Neural progenitor cell (in vitro differentiated cells): ENCODE results near the gene C2CD2L. TPM values are rescaled to one million over a fixed set of nuclear protein-coding genes. Genes with fewer than 3 reads are reported as not detected.

Experiments used
- DNase-seq: peaks from one replicate; pipeline ENCODE4 v3.0.0-alpha.2; 2016; ENCODE audit warnings: low spot score
- H2AFZ ChIP-seq: fragments of 200-600 bp; sonication (generic); replicated peaks from 2 replicates; pipeline ENCODE4 v1.6.1; 2016; ENCODE audit warnings: antibody characterized with exemption
- H3F3A ChIP-seq: fragments of 200-600 bp; sonication (generic); 2 replicates; pipeline ENCODE4 v1.6.1; 2016; ENCODE audit warnings: antibody characterized with exemption, low read depth
- H3K27ac ChIP-seq: fragments of 200-600 bp; sonication (generic); 2 replicates; pipeline ENCODE4 v1.5.1; 2016; ENCODE audit warnings: mild to moderate bottlenecking
- H3K27me3 ChIP-seq: fragments of 200-600 bp; sonication (generic); 2 replicates; pipeline ENCODE4 v1.6.1; 2016; ENCODE audit warnings: mild to moderate bottlenecking, moderate library complexity
- H3K36me3 ChIP-seq: fragments of 200-600 bp; sonication (generic); 2 replicates; pipeline ENCODE4 v1.5.1; 2016
- H3K4me1 ChIP-seq: fragments of 200-600 bp; sonication (generic); 2 replicates; pipeline ENCODE4 v1.6.1; 2016; ENCODE audit warnings: mixed run types
- H3K4me2 ChIP-seq: fragments of 200-600 bp; sonication (generic); 2 replicates; pipeline ENCODE4 v1.6.1; 2016
- H3K4me3 ChIP-seq: fragments of 200-600 bp; sonication (generic); 2 replicates; pipeline ENCODE4 v1.5.1; 2016
- H3K79me2 ChIP-seq: fragments of 200-600 bp; sonication (generic); 2 replicates; pipeline ENCODE4 v1.6.1; 2016; ENCODE audit warnings: low read depth
- H3K9ac ChIP-seq: fragments of 200-600 bp; sonication (generic); 2 replicates; pipeline ENCODE4 v1.6.1; 2016
- H3K9me3 ChIP-seq: fragments of 200-600 bp; sonication (generic); 2 replicates; pipeline ENCODE4 v1.5.1; 2016; ENCODE audit warnings: low read depth
- H4K20me1 ChIP-seq: fragments of 200-600 bp; sonication (generic); 2 replicates; pipeline ENCODE4 v1.6.1; 2016; ENCODE audit warnings: low read depth
- H3K27ac Mint-ChIP-seq: 3 replicates; pipeline ENCODE4 v1.8.0; 2021; ENCODE audit warnings: mixed read lengths
- H3K27me3 Mint-ChIP-seq: 2 replicates; pipeline ENCODE4 v1.8.0; 2022; ENCODE audit warnings: low read depth, mild to moderate bottlenecking, inconsistent platforms, moderate library complexity, mixed read lengths; ENCODE audit not compliant: insufficient read depth
- H3K36me3 Mint-ChIP-seq: 3 replicates; pipeline ENCODE4 v1.8.0; 2021; ENCODE audit warnings: mixed read lengths
- H3K4me1 Mint-ChIP-seq: 3 replicates; pipeline ENCODE4 v1.8.0; 2021; ENCODE audit warnings: mixed read lengths
- H3K4me3 Mint-ChIP-seq: 3 replicates; pipeline ENCODE4 v1.8.0; 2021; ENCODE audit warnings: mild to moderate bottlenecking, moderate library complexity, mixed read lengths
- H3K9me3 Mint-ChIP-seq: 3 replicates; pipeline ENCODE4 v1.8.0; 2020; ENCODE audit warnings: mixed read lengths
- CTCF ChIP-seq: fragments of 200-600 bp; sonication (generic); IDR thresholded peaks from 2 replicates; pipeline ENCODE4 v1.5.1; 2017; ENCODE audit warnings: antibody characterized with exemption, mild to moderate bottlenecking
- EZH2 ChIP-seq: fragments of 200-600 bp; sonication (generic); IDR thresholded peaks from 2 replicates; pipeline ENCODE4 v1.6.1; 2017; ENCODE audit warnings: antibody characterized with exemption, mild to moderate bottlenecking, moderate library complexity
- EZH2phosphoT487 ChIP-seq: fragments of 200-600 bp; sonication (generic); IDR thresholded peaks from 2 replicates; pipeline ENCODE4 v1.6.1; 2017; ENCODE audit warnings: antibody characterized with exemption
- total RNA-seq: library from RNA; depleted of rRNA; stranded (reverse); fragments of >200 nt; gene quantifications from 2 replicates; pipeline ENCODE4 v1.2.3, GENCODE V29; 2015; ENCODE audit warnings: low replicate concordance

The C2CD2L gene
- total RNA-seq, 1 donor from 2014 or later = 1.5 TPM

GRCh38 chr11:119152604-119153003 is 45.5 kb downstream of the C2CD2L start:
- H4K20me1 ChIP-seq = no peaks in the 10 kb centered on the region
- peaks cover 18% of the 10 kb centered on the region for H3K4me1 ChIP-seq
- DNase-seq = no peak
- H3K27ac ChIP-seq = no peak overlapping the region
- H3K36me3 ChIP-seq = no peaks in the 10 kb centered on the region
- no peak overlapping the region for H3K4me2 ChIP-seq
- Mint-ChIP-seq H3K9me3 (no peaks in the 10 kb centered on the region), H3K27me3 (peaks cover 45% of the 10 kb centered on the region), H3K4me1 (peaks cover 18% of the 10 kb centered on the region), H3K4me3 (peak overlapping the region; percentile 10), H3K27ac (no peak overlapping the region), H3K36me3 (no peaks in the 10 kb centered on the region)
- no peak overlapping the region for H3K4me3 ChIP-seq
- no peaks in the 10 kb centered on the region for H3K9me3 ChIP-seq
- H3F3A ChIP-seq = peaks cover 28% of the 10 kb centered on the region
- H3K27me3 ChIP-seq = peaks cover 48% of the 10 kb centered on the region
- TF ChIP-seq EZH2 (no peak), CTCF (no peak), EZH2phosphoT487 (no peak)
- no peaks in the 10 kb centered on the region for H3K79me2 ChIP-seq
- no peak overlapping the region for H2AFZ ChIP-seq
- no peak overlapping the region for H3K9ac ChIP-seq

GRCh38 chr11:119153049-119153818 is 46.1 kb downstream of the C2CD2L start:
- Mint-ChIP-seq H3K27me3 (peaks cover 39% of the 10 kb centered on the region), H3K9me3 (no peaks in the 10 kb centered on the region), H3K4me3 (no peak overlapping the region), H3K36me3 (no peaks in the 10 kb centered on the region), H3K27ac (no peak overlapping the region), H3K4me1 (peaks cover 12% of the 10 kb centered on the region)
- no peak overlapping the region for H3K4me3 ChIP-seq
- H3K4me1 ChIP-seq = peaks cover 12% of the 10 kb centered on the region
- H3K36me3 ChIP-seq = no peaks in the 10 kb centered on the region
- no peak overlapping the region for H2AFZ ChIP-seq
- DNase-seq = peak; percentile 36
- no peak overlapping the region for H3K27ac ChIP-seq
- H3K79me2 ChIP-seq = no peaks in the 10 kb centered on the region
- H3K27me3 ChIP-seq = peaks cover 41% of the 10 kb centered on the region
- H4K20me1 ChIP-seq = no peaks in the 10 kb centered on the region
- no peak overlapping the region for H3K4me2 ChIP-seq
- TF ChIP-seq CTCF = peak; percentile 32
- no peak for TF ChIP-seq EZH2
- no peak for TF ChIP-seq EZH2phosphoT487
- no peaks in the 10 kb centered on the region for H3K9me3 ChIP-seq
- peaks cover 22% of the 10 kb centered on the region for H3F3A ChIP-seq
- no peak overlapping the region for H3K9ac ChIP-seq

GRCh38 chr11:119154178-119154577 is 47.0 kb downstream of the C2CD2L start:
- no peaks in the 10 kb centered on the region for H3K79me2 ChIP-seq
- H3F3A ChIP-seq = peaks cover 12% of the 10 kb centered on the region
- Mint-ChIP-seq H3K4me1 (peaks cover 7% of the 10 kb centered on the region), H3K36me3 (no peaks in the 10 kb centered on the region), H3K9me3 (no peaks in the 10 kb centered on the region), H3K27ac (no peak overlapping the region), H3K27me3 (peaks cover 32% of the 10 kb centered on the region), H3K4me3 (no peak overlapping the region)
- peaks cover 6% of the 10 kb centered on the region for H3K4me1 ChIP-seq
- H3K27ac ChIP-seq = no peak overlapping the region
- no peak overlapping the region for H2AFZ ChIP-seq
- no peaks in the 10 kb centered on the region for H4K20me1 ChIP-seq
- H3K27me3 ChIP-seq = peaks cover 32% of the 10 kb centered on the region
- DNase-seq = no peak
- H3K4me2 ChIP-seq = no peak overlapping the region
- H3K36me3 ChIP-seq = no peaks in the 10 kb centered on the region
- TF ChIP-seq EZH2 (no peak), EZH2phosphoT487 (no peak), CTCF (no peak)
- no peak overlapping the region for H3K9ac ChIP-seq
- H3K9me3 ChIP-seq = no peaks in the 10 kb centered on the region
- H3K4me3 ChIP-seq = no peak overlapping the region
